Esophagus squamous epithelium (tissue), 5 donors: ENCODE results near the gene ECT2L. TPM values are rescaled to one million over a fixed set of nuclear protein-coding genes. Genes with fewer than 3 reads are reported as not detected.

ENCODE experiments used
- DNase-seq: peaks from one replicate; lab custom pipeline; 2025; lab: John Stamatoyannopoulos, UW
- H3K27ac ChIP-seq, 4 donors: fragments of 200-600 bp; sonication (generic); one replicate each; pipeline ENCODE4 v1.5.1; 2016 to 2019; ENCODE audit warnings: mild to moderate bottlenecking in 1 of 4
- H3K27me3 ChIP-seq, 4 donors: fragments of 200-600 bp; sonication (generic); 1 replicate in 3 of 4; 2 replicates in 1 of 4; pipeline versions ENCODE4 v1.5.1 to v1.6.0; 2017 to 2021; ENCODE audit warnings: antibody characterized with exemption in 1 of 4
- H3K36me3 ChIP-seq, 3 donors: fragments of 200-600 bp; sonication (generic); one replicate each; pipeline ENCODE4 v1.5.1; 2016 to 2019
- H3K4me1 ChIP-seq, 3 donors: fragments of 200-600 bp; sonication (generic); one replicate each; pipeline ENCODE4 v1.5.1; 2017 to 2019
- H3K4me3 ChIP-seq, 4 donors: fragments of 200-600 bp; sonication (generic); 1 replicate in 3 of 4; 2 replicates in 1 of 4; pipeline ENCODE4 v1.5.1; 2016 to 2019; ENCODE audit warnings: mild to moderate bottlenecking in 2 of 4, moderate library complexity in 1 of 4
- H3K9me3 ChIP-seq, 3 donors: fragments of 200-600 bp; sonication (generic); one replicate each; pipeline ENCODE4 v1.5.1; 2016 to 2019
- POLR2A ChIP-seq, 4 donors: fragments of 450-650 bp; IDR thresholded peaks; one replicate each; pipeline ENCODE4 v1.6.1; 2017; ENCODE audit warnings: antibody characterized with exemption in 4 of 4, mild to moderate bottlenecking in 4 of 4, moderate library complexity in 3 of 4
- WGBS, 2 donors: methylation state at CpG; one replicate each; pipeline ENCODE4 v1.1.5; 2018; 5-methylcytosine and 5-hydroxymethylcytosine counted together
- intact Hi-C: fragments of 100-400 bp; cut with DNase I; formaldehyde crosslinking; loops from one replicate; pipeline ENCODE4 v1.15.0; 2022
- total RNA-seq, 4 donors: library from RNA; depleted of rRNA; stranded (reverse); fragments of >200 nt; gene quantifications; one replicate each; pipeline ENCODE4 v1.1.0, GENCODE V29; 2016
- TF ChIP-seq, protein P1 (sequence below), 6 experiments: fragments of 450-650 bp in 4 of 6; fragments of 200-600 bp in 2 of 6; sonication (generic) in 2 of 6; IDR thresholded peaks; one replicate each; pipeline ENCODE4 v1.5.1; 2016 to 2019; ENCODE audit warnings: antibody characterized with exemption in 6 of 6, mild to moderate bottlenecking in 4 of 6, moderate library complexity in 4 of 6
- donor health status: DM: yes; HTN: yes; CAD: no.

The ECT2L gene
- total RNA-seq, 4 donors from 2014 or later, result not detected

DNA sequence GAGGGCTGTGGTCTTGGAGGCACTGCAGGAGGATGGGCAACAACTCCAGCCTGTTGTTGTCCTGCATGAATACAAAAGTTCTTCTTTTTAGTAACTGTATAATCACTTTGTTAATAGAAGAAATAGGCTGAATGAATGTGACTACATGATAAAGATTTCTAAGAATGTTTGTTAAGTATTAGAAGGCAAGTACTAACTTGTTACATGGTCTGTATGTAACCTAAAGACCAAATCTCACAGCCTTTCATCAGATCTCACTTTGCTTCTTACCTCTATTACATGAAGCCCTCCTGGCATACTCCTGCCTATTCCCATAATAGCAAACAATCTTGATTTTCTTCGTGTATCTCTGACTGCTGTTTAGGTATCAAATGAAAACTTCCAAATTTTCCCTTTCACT is 118.8 kb downstream of the ECT2L start:
- H3K9me3 ChIP-seq, result no peaks in the 10 kb centered on the region
- H3K36me3 ChIP-seq, result peaks cover 4 to 98% (median 16%) of the 10 kb centered on the region in 3 donors
- TF ChIP-seq, protein P1, sequence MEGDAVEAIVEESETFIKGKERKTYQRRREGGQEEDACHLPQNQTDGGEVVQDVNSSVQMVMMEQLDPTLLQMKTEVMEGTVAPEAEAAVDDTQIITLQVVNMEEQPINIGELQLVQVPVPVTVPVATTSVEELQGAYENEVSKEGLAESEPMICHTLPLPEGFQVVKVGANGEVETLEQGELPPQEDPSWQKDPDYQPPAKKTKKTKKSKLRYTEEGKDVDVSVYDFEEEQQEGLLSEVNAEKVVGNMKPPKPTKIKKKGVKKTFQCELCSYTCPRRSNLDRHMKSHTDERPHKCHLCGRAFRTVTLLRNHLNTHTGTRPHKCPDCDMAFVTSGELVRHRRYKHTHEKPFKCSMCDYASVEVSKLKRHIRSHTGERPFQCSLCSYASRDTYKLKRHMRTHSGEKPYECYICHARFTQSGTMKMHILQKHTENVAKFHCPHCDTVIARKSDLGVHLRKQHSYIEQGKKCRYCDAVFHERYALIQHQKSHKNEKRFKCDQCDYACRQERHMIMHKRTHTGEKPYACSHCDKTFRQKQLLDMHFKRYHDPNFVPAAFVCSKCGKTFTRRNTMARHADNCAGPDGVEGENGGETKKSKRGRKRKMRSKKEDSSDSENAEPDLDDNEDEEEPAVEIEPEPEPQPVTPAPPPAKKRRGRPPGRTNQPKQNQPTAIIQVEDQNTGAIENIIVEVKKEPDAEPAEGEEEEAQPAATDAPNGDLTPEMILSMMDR (IDR thresholded peaks at IDR 0.05), result no peak
- TF ChIP-seq POLR2A (IDR thresholded peaks at IDR 0.05), result no peak
- H3K4me3 ChIP-seq, result no peak overlapping the region
- no peak for DNase-seq
- no peak overlapping the region for H3K27ac ChIP-seq
- 43 to 52% methylated on average over 1 of the region's 1 CpG for WGBS, 2 donors
- H3K27me3 ChIP-seq, result no peaks in the 10 kb centered on the region
- peaks cover 0 to 5% (median 0%) of the 10 kb centered on the region in 3 donors for H3K4me1 ChIP-seq
- intact Hi-C loops, result no loop called here

DNA sequence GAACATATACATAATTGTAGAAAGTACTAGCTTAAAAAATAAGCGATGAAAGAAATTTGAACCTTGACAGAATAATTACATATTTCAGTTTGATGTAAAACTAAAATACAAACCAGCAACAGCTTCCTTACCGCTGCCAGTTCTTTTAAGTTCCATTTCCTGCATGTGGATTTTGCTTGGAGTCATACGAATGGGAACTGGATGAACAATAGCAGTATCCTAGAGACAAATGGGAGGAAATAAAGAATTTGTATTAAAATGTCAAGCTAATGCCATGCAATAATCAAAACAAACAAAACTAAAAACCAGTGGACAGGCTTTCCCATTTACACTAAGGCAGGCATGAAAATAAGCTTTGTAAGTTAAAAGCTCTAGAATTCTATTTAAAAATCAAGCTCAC is 125.0 kb downstream of the ECT2L start:
- no peak overlapping the region for H3K27ac ChIP-seq
- 74 to 81% methylated on average over 3 of the region's 3 CpGs for WGBS, 2 donors
- no peak for DNase-seq
- H3K36me3 ChIP-seq, result peaks cover 0 to 90% (median 15%) of the 10 kb centered on the region in 3 donors
- no peaks in the 10 kb centered on the region for H3K27me3 ChIP-seq
- intact Hi-C loops, result no loop called here
- no peak for TF ChIP-seq POLR2A (IDR thresholded peaks at IDR 0.05)
- TF ChIP-seq, protein P1 (IDR thresholded peaks at IDR 0.05), result no peak
- H3K9me3 ChIP-seq, result no peaks in the 10 kb centered on the region
- no peak overlapping the region for H3K4me3 ChIP-seq
- no peaks in the 10 kb centered on the region for H3K4me1 ChIP-seq

DNA sequence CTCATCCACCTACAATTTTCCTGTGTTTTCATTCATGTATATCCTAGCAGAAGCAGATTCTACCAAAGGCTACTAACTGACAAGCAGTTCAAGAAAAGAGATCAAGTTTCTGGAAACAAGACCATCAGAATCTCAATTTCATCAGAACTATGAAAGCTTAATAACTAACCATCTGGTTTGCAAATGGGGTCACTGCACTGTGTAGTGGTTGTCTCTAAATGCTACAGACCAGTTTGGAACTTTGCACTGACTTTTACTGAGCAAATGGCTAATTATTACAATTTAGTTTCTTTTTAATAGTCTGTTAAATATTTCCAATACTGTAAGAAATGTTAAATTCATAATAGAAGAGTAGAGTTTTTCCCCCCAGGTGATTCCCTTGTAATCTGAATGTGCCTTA is 127.7 kb downstream of the ECT2L start:
- no peaks in the 10 kb centered on the region for H3K9me3 ChIP-seq
- no peaks in the 10 kb centered on the region for H3K4me1 ChIP-seq
- intact Hi-C loops, result no loop called here
- no peak for TF ChIP-seq POLR2A (IDR thresholded peaks at IDR 0.05)
- TF ChIP-seq, protein P1 (IDR thresholded peaks at IDR 0.05), result no peak
- no peak overlapping the region for H3K27ac ChIP-seq
- peaks cover 0 to 90% (median 14%) of the 10 kb centered on the region in 3 donors for H3K36me3 ChIP-seq
- no peak overlapping the region for H3K4me3 ChIP-seq
- no peak for DNase-seq
- no peaks in the 10 kb centered on the region for H3K27me3 ChIP-seq

GRCh38 chr6:138925806-138926205 is 129.9 kb downstream of the ECT2L start:
- 85 to 90% methylated on average over 2 of the region's 2 CpGs for WGBS, 2 donors
- DNase-seq, result no peak
- Histone ChIP-seq H3K4me3 (no peak overlapping the region), H3K9me3 (no peaks in the 10 kb centered on the region), H3K27ac (no peak overlapping the region), H3K4me1 (no peaks in the 10 kb centered on the region), H3K36me3 (peaks cover 0 to 83% (median 0%) of the 10 kb centered on the region in 3 donors), H3K27me3 (no peaks in the 10 kb centered on the region)
- TF ChIP-seq POLR2A (IDR thresholded peaks at IDR 0.05), result no peak
- TF ChIP-seq, protein P1 (IDR thresholded peaks at IDR 0.05), result no peak
- intact Hi-C loops, result no loop called here

- 91 to 98% methylated on average over 3 of the region's 3 CpGs for WGBS, 2 donors
- no peak for DNase-seq
- no peak for TF ChIP-seq POLR2A (IDR thresholded peaks at IDR 0.05)
- TF ChIP-seq, protein P1 (IDR thresholded peaks at IDR 0.05), result no peak
- Histone ChIP-seq H3K36me3 (peaks cover 0 to 76% (median 0%) of the 10 kb centered on the region in 3 donors), H3K27ac (no peak overlapping the region), H3K9me3 (no peaks in the 10 kb centered on the region), H3K27me3 (no peaks in the 10 kb centered on the region), H3K4me1 (no peaks in the 10 kb centered on the region), H3K4me3 (no peak overlapping the region)
- intact Hi-C loops, result no loop called here
Observed at GRCh38 chr6:138926579-138926978, 130.7 kb downstream of the ECT2L start.
